Activated CD4-positive, alpha-beta T cell treated with anti-CD3 and anti-CD28 coated beads, Interleukin-2, amount 10 ng/mL, durations not matched to agents 7 days and 5 days (primary cell): ENCODE results near the gene KIF13A. TPM values are rescaled to one million over a fixed set of nuclear protein-coding genes. Genes with fewer than 3 reads are reported as not detected.
"Not testable (repeated sequence)": the region's sequence is repeated elsewhere in the genome, so short reads cannot be mapped to it uniquely, and the experiment has no call there.

ENCODE experiments used
- CTCF ChIA-PET: fragments of 350-600 bp; sonication (Branson Sonifier 250); formaldehyde crosslinking; loops from one replicate; lab custom pipeline; 2021; ENCODE audit warnings: antibody characterized with exemption; lab: Charles Lee
- POLR2A ChIA-PET: fragments of 350-600 bp; sonication (Branson Sonifier 250); formaldehyde crosslinking; loops from one replicate; lab custom pipeline; 2021; ENCODE audit warnings: antibody characterized with exemption; lab: Charles Lee
- DNase-seq: peaks from one replicate; pipeline ENCODE4 v3.0.0-alpha.2; 2020
- H3K27ac Mint-ChIP-seq: one replicate; pipeline ENCODE4 v1.8.0; 2021; ENCODE audit warnings: mild to moderate bottlenecking, moderate library complexity, mixed read lengths
- H3K27me3 Mint-ChIP-seq: one replicate; pipeline ENCODE4 v1.8.0; 2021; ENCODE audit warnings: mixed read lengths
- H3K36me3 Mint-ChIP-seq: one replicate; pipeline ENCODE4 v1.8.0; 2021; ENCODE audit warnings: low read depth, mixed read lengths
- H3K4me1 Mint-ChIP-seq: one replicate; pipeline ENCODE4 v1.8.0; 2021; ENCODE audit warnings: mixed read lengths
- H3K4me3 Mint-ChIP-seq: one replicate; pipeline ENCODE4 v1.8.0; 2021; ENCODE audit warnings: mild to moderate bottlenecking, moderate library complexity, mixed read lengths
- H3K9me3 Mint-ChIP-seq: one replicate; pipeline ENCODE4 v1.8.0; 2021; ENCODE audit warnings: mixed read lengths
- total RNA-seq, 2 experiments: library from RNA; stranded (reverse); gene quantifications; one replicate each; pipeline ENCODE4 v1.2.3, GENCODE V29; 2021

KIF13A gene
- total RNA-seq, 2 experiments from 2014 or later = not detected

DNA sequence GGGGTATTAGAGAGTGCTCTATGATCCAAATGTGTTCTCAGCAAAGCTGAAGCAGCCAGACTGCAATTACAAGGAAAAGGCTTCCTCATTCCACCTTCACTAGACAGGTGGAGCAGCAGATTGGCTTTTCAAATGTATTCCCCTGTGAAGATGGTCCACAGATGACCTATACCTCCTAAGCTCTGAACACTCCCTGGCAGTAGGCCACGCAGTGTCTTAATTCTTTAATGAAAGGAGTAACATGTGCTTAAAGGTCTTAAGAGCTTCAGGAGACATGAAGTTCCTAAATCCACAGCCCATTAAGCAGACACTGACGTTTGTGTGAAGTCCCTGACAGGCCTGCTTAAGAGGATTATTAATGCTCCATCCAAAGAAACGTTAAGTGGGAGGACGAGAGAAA is 141.8 kb downstream of the KIF13A start:
- DNase-seq = no peak
- no peak overlapping the region for H3K4me3 Mint-ChIP-seq
- no peaks in the 10 kb centered on the region for H3K9me3 Mint-ChIP-seq
- peaks cover 12% of the 10 kb centered on the region for H3K27me3 Mint-ChIP-seq
- POLR2A ChIA-PET = no interaction called here
- H3K27ac Mint-ChIP-seq = no peak overlapping the region
- CTCF ChIA-PET = interaction anchor here (1.4 kb wide), 1 partner anchor 10 kb away, joined by 5 read pairs; no protein-coding TSS in a partner anchor
- no peaks in the 10 kb centered on the region for H3K4me1 Mint-ChIP-seq
- H3K36me3 Mint-ChIP-seq = no peaks in the 10 kb centered on the region

GRCh38 chr6:17844967-17845366 is 142.5 kb downstream of the KIF13A start:
- H3K9me3 Mint-ChIP-seq, H3K36me3 Mint-ChIP-seq, H3K27ac Mint-ChIP-seq, H3K4me3 Mint-ChIP-seq, DNase-seq, POLR2A ChIA-PET, H3K27me3 Mint-ChIP-seq, H3K4me1 Mint-ChIP-seq: not testable (repeated sequence)
- CTCF ChIA-PET = interaction anchor here (1.4 kb wide), 1 partner anchor 11 kb away, joined by 5 read pairs; no protein-coding TSS in a partner anchor

- H3K4me3 Mint-ChIP-seq = no peak overlapping the region
- DNase-seq = no peak
- CTCF ChIA-PET = interaction anchor here (0.8 to 1.1 kb wide), 2 partner anchors 10 to 36 kb away, joined by 4 read pairs; no protein-coding TSS in a partner anchor
- POLR2A ChIA-PET = no interaction called here
- H3K36me3 Mint-ChIP-seq = no peaks in the 10 kb centered on the region
- H3K27me3 Mint-ChIP-seq = peaks cover 7% of the 10 kb centered on the region
- no peaks in the 10 kb centered on the region for H3K4me1 Mint-ChIP-seq
- no peaks in the 10 kb centered on the region for H3K9me3 Mint-ChIP-seq
- H3K27ac Mint-ChIP-seq = no peak overlapping the region
Observed at GRCh38 chr6:17842934-17843821, 144.3 kb downstream of the KIF13A start.

- H3K4me3 Mint-ChIP-seq = no peak overlapping the region
Observed at GRCh38 chr6:17842014-17842776, 145.2 kb downstream of the KIF13A start.

DNA sequence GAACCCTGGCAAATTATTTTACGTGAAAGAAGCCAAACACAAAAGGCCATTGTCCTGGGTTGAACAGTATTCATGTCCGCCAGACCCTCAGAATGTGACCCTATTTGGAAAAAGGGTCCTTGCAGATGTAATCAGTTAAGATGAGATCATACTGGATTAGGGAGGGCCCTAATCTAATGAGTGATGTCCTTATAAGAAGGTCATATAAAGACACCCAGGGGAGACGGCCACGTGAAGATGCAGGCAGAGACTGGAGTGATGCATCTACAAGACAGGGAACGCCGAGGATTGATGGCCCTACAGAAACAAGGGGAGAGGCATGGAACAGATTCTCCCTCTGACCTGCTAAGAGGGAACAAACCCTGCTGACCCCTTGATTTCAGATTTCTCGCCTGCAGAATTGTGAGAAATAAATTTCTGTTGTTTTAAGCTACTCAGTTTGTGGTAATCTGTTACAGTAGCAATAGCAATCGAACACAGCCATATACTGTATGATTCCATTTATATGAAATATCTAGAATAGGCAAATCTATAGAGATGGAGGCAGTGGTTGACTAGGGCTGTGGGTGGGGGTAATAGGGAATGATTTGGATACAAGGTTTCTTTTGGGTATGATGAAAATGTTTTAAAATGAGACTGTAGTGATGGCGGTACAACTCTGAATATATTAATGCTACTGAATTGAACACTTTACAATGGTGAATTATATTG is 147.8 kb downstream of the KIF13A start:
- peaks cover 11% of the 10 kb centered on the region for H3K27me3 Mint-ChIP-seq
- H3K36me3 Mint-ChIP-seq = no peaks in the 10 kb centered on the region
- no peak overlapping the region for H3K4me3 Mint-ChIP-seq
- ChIA-PET CTCF (no interaction called here), POLR2A (no interaction called here)
- DNase-seq = no peak
- H3K27ac Mint-ChIP-seq = no peak overlapping the region
- no peaks in the 10 kb centered on the region for H3K4me1 Mint-ChIP-seq
- H3K9me3 Mint-ChIP-seq = no peaks in the 10 kb centered on the region

More at GRCh38 chr6:17842014-17842776, 145.2 kb downstream of the KIF13A start:
- ChIA-PET POLR2A (no interaction called here), CTCF (interaction anchor here (1.1 kb wide), 1 partner anchor 37 kb away, joined by 4 read pairs; no protein-coding TSS in a partner anchor)
- Mint-ChIP-seq H3K27ac (no peak overlapping the region), H3K9me3 (no peaks in the 10 kb centered on the region), H3K4me1 (no peaks in the 10 kb centered on the region), H3K27me3 (peaks cover 7% of the 10 kb centered on the region), H3K36me3 (no peaks in the 10 kb centered on the region)
- no peak for DNase-seq

- H3K9me3 Mint-ChIP-seq = no peaks in the 10 kb centered on the region
- ChIA-PET CTCF (no interaction called here), POLR2A (no interaction called here)
- H3K36me3 Mint-ChIP-seq = no peaks in the 10 kb centered on the region
- H3K4me1 Mint-ChIP-seq = no peaks in the 10 kb centered on the region
- H3K27ac Mint-ChIP-seq = no peak overlapping the region
- no peak overlapping the region for H3K4me3 Mint-ChIP-seq
- peaks cover 5% of the 10 kb centered on the region for H3K27me3 Mint-ChIP-seq
- DNase-seq = no peak
Observed at GRCh38 chr6:17836293-17836692, 151.1 kb downstream of the KIF13A start.

DNA sequence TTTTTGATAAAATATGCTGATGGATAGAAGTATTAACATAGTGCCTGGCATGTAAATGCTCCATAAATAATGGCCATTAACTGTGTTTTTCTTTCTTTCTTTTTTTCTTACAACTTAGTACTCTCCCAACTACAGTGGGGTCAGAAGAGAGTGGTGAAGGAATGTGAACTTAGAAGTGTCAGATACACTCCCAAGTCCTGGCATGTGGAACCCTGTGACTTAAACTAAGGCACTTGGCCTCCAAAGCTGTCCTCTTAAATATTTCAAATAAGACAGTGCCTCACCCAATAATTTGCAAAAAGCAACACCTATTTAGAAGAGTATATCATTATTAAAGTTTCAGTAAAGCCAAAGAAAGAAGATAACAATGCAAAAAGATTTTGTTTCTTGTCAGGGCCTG is 151.7 kb downstream of the KIF13A start:
- POLR2A ChIA-PET = no interaction called here
- DNase-seq = no peak
- Mint-ChIP-seq H3K4me3 (no peak overlapping the region), H3K4me1 (no peaks in the 10 kb centered on the region), H3K27ac (no peak overlapping the region), H3K36me3 (no peaks in the 10 kb centered on the region), H3K27me3 (peaks cover 4% of the 10 kb centered on the region), H3K9me3 (no peaks in the 10 kb centered on the region)
- CTCF ChIA-PET = no interaction called here

GRCh38 chr6:17831135-17831534 is 156.3 kb downstream of the KIF13A start:
- POLR2A ChIA-PET = no interaction called here
- H3K36me3 Mint-ChIP-seq = no peaks in the 10 kb centered on the region
- H3K27ac Mint-ChIP-seq = no peak overlapping the region
- H3K4me1 Mint-ChIP-seq = no peaks in the 10 kb centered on the region
- CTCF ChIA-PET = no interaction called here
- no peaks in the 10 kb centered on the region for H3K9me3 Mint-ChIP-seq
- peaks cover 4% of the 10 kb centered on the region for H3K27me3 Mint-ChIP-seq
- H3K4me3 Mint-ChIP-seq = no peak overlapping the region
- DNase-seq = no peak

- ChIA-PET POLR2A (no interaction called here), CTCF (no interaction called here)
- Mint-ChIP-seq H3K27ac (no peak overlapping the region), H3K9me3 (no peaks in the 10 kb centered on the region), H3K4me3 (no peak overlapping the region), H3K27me3 (peaks cover 4% of the 10 kb centered on the region), H3K4me1 (no peaks in the 10 kb centered on the region), H3K36me3 (no peaks in the 10 kb centered on the region)
- DNase-seq = no peak
Observed at GRCh38 chr6:17829905-17830304, 157.5 kb downstream of the KIF13A start.

DNA sequence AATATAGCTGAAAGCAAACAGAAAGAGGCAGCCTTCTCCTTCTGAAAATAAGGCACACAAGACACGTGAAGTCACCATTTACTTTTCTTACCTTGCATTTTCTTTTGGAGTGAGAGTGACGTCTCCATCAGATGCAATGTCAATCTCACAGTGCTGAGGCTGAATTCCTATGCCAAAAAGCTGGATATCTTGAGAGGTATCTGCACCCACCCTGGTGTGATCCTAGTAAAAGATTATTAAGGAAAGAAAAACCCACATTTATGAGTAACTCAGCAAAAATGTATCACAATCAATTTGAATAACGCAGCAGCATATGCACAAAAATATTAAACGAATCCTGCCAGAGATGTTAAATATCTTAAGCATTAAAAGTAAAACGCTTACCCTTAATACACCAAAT is 159.3 kb downstream of the KIF13A start:
- ChIA-PET POLR2A (no interaction called here), CTCF (no interaction called here)
- no peaks in the 10 kb centered on the region for H3K4me1 Mint-ChIP-seq
- no peak overlapping the region for H3K27ac Mint-ChIP-seq
- peaks cover 4% of the 10 kb centered on the region for H3K27me3 Mint-ChIP-seq
- no peaks in the 10 kb centered on the region for H3K9me3 Mint-ChIP-seq
- no peak for DNase-seq
- H3K36me3 Mint-ChIP-seq = no peaks in the 10 kb centered on the region
- no peak overlapping the region for H3K4me3 Mint-ChIP-seq

DNA sequence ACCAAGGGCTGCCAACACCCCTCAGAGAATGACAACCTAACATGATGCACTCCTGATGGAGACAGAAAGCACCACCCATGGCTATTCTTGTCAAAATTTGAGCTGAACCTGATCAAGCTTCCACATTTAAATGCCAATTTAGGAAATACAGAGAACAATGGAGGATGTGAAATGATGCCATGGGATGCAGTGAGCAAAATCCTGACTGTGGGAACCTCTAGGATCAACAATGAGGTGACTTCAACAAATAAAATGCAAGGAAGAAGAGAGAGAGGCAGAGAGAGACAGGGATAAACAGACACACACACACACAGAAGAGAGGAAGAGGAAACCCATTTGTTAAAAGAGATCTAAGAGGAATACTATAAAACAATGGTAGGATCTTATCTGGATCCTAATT is 161.1 kb downstream of the KIF13A start:
- no peaks in the 10 kb centered on the region for H3K36me3 Mint-ChIP-seq
- no peak overlapping the region for H3K4me3 Mint-ChIP-seq
- H3K27ac Mint-ChIP-seq = no peak overlapping the region
- no peak for DNase-seq
- ChIA-PET POLR2A (no interaction called here), CTCF (interaction anchor here (0.8 kb wide), 1 partner anchor 21 kb away, joined by 3 read pairs; no protein-coding TSS in a partner anchor)
- H3K9me3 Mint-ChIP-seq = no peaks in the 10 kb centered on the region
- H3K4me1 Mint-ChIP-seq = no peaks in the 10 kb centered on the region
- H3K27me3 Mint-ChIP-seq = peaks cover 4% of the 10 kb centered on the region

DNA sequence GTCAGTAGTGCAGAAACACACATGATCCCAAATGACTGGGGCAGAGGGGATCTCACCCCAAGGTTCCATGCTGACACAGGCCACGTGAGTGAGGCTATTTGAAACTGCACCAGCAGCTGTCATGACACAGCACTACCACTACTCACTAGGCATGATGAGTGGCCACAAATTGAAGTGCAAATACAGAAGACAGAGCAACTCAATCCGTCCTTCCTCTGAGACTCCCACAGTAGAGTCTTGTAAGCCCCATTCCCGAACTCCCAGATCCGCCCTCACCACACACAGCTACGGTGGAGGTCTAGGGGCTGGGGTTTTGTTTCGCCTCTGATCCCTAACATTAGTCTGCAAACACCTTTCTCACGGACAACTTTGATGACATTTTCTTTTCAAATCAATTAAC is 167.4 kb downstream of the KIF13A start:
- no peak for DNase-seq
- peaks cover 9% of the 10 kb centered on the region for H3K27me3 Mint-ChIP-seq
- H3K4me3 Mint-ChIP-seq = no peak overlapping the region
- H3K36me3 Mint-ChIP-seq = no peaks in the 10 kb centered on the region
- H3K9me3 Mint-ChIP-seq = no peaks in the 10 kb centered on the region
- ChIA-PET POLR2A (no interaction called here), CTCF (no interaction called here)
- no peak overlapping the region for H3K27ac Mint-ChIP-seq
- no peaks in the 10 kb centered on the region for H3K4me1 Mint-ChIP-seq
